NK-92 (cell line): ENCODE data around the gene POLR2E.

ENCODE experiments used
- DNase-seq: peaks from one replicate; lab custom pipeline; 2025; ENCODE audit not compliant: unreplicated experiment; lab: John Stamatoyannopoulos, UW

Gene POLR2E

GRCh38 chr19:1082165-1082927 lies 12.8 kb downstream of the POLR2E start:
- DNase-seq: no peak

GRCh38 chr19:1081301-1082164 lies 13.6 kb downstream of the POLR2E start:
- DNase-seq: no peak

GRCh38 chr19:1080360-1081161 lies 14.6 kb downstream of the POLR2E start:
- no peak for DNase-seq

- no peak for DNase-seq
Measured at GRCh38 chr19:1079566-1080111, 15.5 kb downstream of the POLR2E start.

GRCh38 chr19:1076951-1077350 lies 18.2 kb downstream of the POLR2E start:
- peak; percentile 51 for DNase-seq

- no peak for DNase-seq
Measured at GRCh38 chr19:1076046-1076386, 19.2 kb downstream of the POLR2E start.

- DNase-seq: peak; percentile 63
Measured at GRCh38 chr19:1074544-1075283, 20.5 kb downstream of the POLR2E start.

- no peak for DNase-seq
Measured at GRCh38 chr19:1073956-1074517, 21.1 kb downstream of the POLR2E start.

GRCh38 chr19:1073063-1073955 lies 21.9 kb downstream of the POLR2E start:
- DNase-seq: no peak

- DNase-seq: no peak
Measured at GRCh38 chr19:1072371-1073015, 22.7 kb downstream of the POLR2E start.

- DNase-seq: no peak
Measured at GRCh38 chr19:1070931-1071791, 24.0 kb downstream of the POLR2E start.

GRCh38 chr19:1070576-1070930 lies 24.6 kb downstream of the POLR2E start:
- DNase-seq: no peak

GRCh38 chr19:1069009-1069779 lies 26.0 kb downstream of the POLR2E start:
- DNase-seq: no peak

GRCh38 chr19:1068009-1069001 lies 26.9 kb downstream of the POLR2E start:
- no peak for DNase-seq

GRCh38 chr19:1067341-1067957 lies 27.7 kb downstream of the POLR2E start:
- no peak for DNase-seq
